Measurements from ENCODE around the gene OAS1. TPM values are rescaled to one million over a fixed set of nuclear protein-coding genes. Genes with fewer than 3 reads are reported as not detected.

OAS1 gene
- total RNA-seq, 2 donors from 2014 or later: not detected

DNA sequence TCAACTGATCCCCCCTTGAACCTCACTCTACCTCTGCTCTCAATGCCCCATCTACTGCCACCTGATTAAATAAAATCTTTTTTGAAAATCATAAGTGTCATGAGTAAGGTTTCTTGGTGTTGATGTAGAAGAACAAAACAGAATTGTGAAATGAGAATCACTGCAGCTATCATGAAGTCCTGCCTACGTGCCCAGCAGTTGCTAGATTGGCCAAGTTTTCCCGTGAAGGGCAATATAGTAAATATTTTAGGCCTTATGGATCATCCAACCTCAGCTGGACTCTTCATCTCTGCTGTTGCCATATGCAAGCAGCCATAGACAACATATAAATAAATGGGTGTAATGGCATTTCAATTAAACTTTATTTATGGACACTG is 26.4 kb downstream of the OAS1 start:
- Histone ChIP-seq H3K27ac (ENCODE audit: low read depth, low read length) (no peak overlapping the region), H3K4me1 (ENCODE audit: control insufficient read depth, insufficient read depth, low read length) (no peaks in the 10 kb centered on the region), H3K9me3 (ENCODE audit: control insufficient read depth, low read length) (no peaks in the 10 kb centered on the region), H3K9ac (ENCODE audit: extremely low read depth, low read length, poor library complexity, severe bottlenecking) (no peak overlapping the region), H3K4me3 (ENCODE audit: low read length) (no peak overlapping the region), H3K36me3 (ENCODE audit: control insufficient read depth, insufficient read depth, low read length) (no peaks in the 10 kb centered on the region), H3K27me3 (ENCODE audit: control insufficient read depth, insufficient read depth, low read length, poor library complexity, severe bottlenecking) (peaks cover 20% of the 10 kb centered on the region)
- H3K27me3 Mint-ChIP-seq (ENCODE audit: insufficient read depth): peaks cover 26% of the 10 kb centered on the region
- peaks cover 3% of the 10 kb centered on the region for H3K9me3 Mint-ChIP-seq
- H3K4me1 Mint-ChIP-seq: peaks cover 5% of the 10 kb centered on the region
- no peak for DNase-seq
- H3K4me3 Mint-ChIP-seq: no peak overlapping the region
- 92 to 100% methylated on average over 2 of the region's 2 CpGs for WGBS, 2 experiments (ENCODE audit: insufficient coverage in 1 of 2, insufficient read length in 1 of 2)
- TF ChIP-seq, protein P1, sequence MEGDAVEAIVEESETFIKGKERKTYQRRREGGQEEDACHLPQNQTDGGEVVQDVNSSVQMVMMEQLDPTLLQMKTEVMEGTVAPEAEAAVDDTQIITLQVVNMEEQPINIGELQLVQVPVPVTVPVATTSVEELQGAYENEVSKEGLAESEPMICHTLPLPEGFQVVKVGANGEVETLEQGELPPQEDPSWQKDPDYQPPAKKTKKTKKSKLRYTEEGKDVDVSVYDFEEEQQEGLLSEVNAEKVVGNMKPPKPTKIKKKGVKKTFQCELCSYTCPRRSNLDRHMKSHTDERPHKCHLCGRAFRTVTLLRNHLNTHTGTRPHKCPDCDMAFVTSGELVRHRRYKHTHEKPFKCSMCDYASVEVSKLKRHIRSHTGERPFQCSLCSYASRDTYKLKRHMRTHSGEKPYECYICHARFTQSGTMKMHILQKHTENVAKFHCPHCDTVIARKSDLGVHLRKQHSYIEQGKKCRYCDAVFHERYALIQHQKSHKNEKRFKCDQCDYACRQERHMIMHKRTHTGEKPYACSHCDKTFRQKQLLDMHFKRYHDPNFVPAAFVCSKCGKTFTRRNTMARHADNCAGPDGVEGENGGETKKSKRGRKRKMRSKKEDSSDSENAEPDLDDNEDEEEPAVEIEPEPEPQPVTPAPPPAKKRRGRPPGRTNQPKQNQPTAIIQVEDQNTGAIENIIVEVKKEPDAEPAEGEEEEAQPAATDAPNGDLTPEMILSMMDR (conservative IDR thresholded peaks at IDR 0.05): no peak
- no peaks in the 10 kb centered on the region for H3K36me3 Mint-ChIP-seq (ENCODE audit: low read depth)
- no peak overlapping the region for H3K27ac Mint-ChIP-seq

DNA sequence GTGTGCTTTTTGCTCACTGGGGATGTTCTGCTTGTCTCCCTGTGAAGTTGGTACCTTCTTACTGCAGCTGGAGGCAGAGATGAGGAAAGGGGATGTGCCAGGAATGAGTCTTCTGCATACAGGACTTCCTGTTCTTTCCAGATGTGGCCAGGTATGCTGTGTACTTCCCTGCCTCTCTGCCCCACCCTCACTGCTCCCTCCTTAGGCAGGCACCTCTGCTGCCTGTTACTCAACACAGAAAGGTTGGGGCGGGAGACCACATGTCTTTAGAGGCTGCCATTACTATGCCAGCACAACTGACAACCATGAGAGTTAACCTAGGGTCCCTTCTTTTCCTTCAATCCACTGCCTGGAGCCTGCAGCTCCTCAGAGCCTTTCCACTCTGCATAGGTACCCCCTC is 29.5 kb downstream of the OAS1 start:
- Mint-ChIP-seq H3K4me1 (peaks cover 5% of the 10 kb centered on the region), H3K4me3 (no peak overlapping the region), H3K36me3 (ENCODE audit: low read depth) (no peaks in the 10 kb centered on the region), H3K27ac (no peak overlapping the region), H3K27me3 (ENCODE audit: insufficient read depth) (peaks cover 47% of the 10 kb centered on the region), H3K9me3 (no peaks in the 10 kb centered on the region)
- TF ChIP-seq, protein P1 (conservative IDR thresholded peaks at IDR 0.05): no peak
- Histone ChIP-seq H3K4me1 (ENCODE audit: control insufficient read depth, insufficient read depth, low read length) (no peaks in the 10 kb centered on the region), H3K4me3 (ENCODE audit: low read length) (no peak overlapping the region), H3K27me3 (ENCODE audit: control insufficient read depth, insufficient read depth, low read length, poor library complexity, severe bottlenecking) (peaks cover 44% of the 10 kb centered on the region), H3K36me3 (ENCODE audit: control insufficient read depth, insufficient read depth, low read length) (no peaks in the 10 kb centered on the region), H3K27ac (ENCODE audit: low read depth, low read length) (no peak overlapping the region), H3K9me3 (ENCODE audit: control insufficient read depth, low read length) (no peaks in the 10 kb centered on the region), H3K9ac (ENCODE audit: extremely low read depth, low read length, poor library complexity, severe bottlenecking) (no peak overlapping the region)
- DNase-seq: no peak
- WGBS, 2 experiments (ENCODE audit: insufficient coverage in 1 of 2, insufficient read length in 1 of 2): 72 to 100% methylated on average over 1 of the region's 1 CpG

DNA sequence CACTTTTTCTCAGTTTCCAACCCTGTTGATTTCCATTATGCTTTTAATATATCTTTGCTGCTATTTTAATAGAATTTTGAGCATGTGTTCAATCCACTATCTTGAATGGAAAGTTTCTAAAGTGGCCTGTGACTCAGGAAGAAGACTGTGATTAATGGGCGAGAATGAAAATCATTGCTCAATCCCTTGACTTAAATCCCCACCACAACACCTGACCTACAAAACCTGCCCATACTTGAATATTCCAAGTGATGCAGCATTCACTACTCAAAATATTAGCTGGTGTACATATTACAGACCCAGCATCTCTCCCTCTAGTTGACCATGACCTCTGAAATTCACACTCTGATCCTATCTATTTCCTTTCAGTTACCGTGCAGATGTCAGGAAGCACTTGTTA is 30.2 kb downstream of the OAS1 start:
- Histone ChIP-seq H3K27ac (ENCODE audit: low read depth, low read length) (no peak overlapping the region), H3K4me1 (ENCODE audit: control insufficient read depth, insufficient read depth, low read length) (no peaks in the 10 kb centered on the region), H3K4me3 (ENCODE audit: low read length) (no peak overlapping the region), H3K9ac (ENCODE audit: extremely low read depth, low read length, poor library complexity, severe bottlenecking) (no peak overlapping the region), H3K9me3 (ENCODE audit: control insufficient read depth, low read length) (no peaks in the 10 kb centered on the region), H3K36me3 (ENCODE audit: control insufficient read depth, insufficient read depth, low read length) (no peaks in the 10 kb centered on the region), H3K27me3 (ENCODE audit: control insufficient read depth, insufficient read depth, low read length, poor library complexity, severe bottlenecking) (peaks cover 44% of the 10 kb centered on the region)
- Mint-ChIP-seq H3K4me3 (no peak overlapping the region), H3K27ac (no peak overlapping the region), H3K27me3 (ENCODE audit: insufficient read depth) (peaks cover 47% of the 10 kb centered on the region), H3K36me3 (ENCODE audit: low read depth) (no peaks in the 10 kb centered on the region), H3K4me1 (peaks cover 5% of the 10 kb centered on the region), H3K9me3 (no peaks in the 10 kb centered on the region)
- TF ChIP-seq, protein P1 (conservative IDR thresholded peaks at IDR 0.05): no peak
- DNase-seq: no peak
- 78 to 94% methylated on average over 2 of the region's 2 CpGs for WGBS, 2 experiments (ENCODE audit: insufficient coverage in 1 of 2, insufficient read length in 1 of 2)

Data from endodermal cell (in vitro differentiated cells).